Neural cell (in vitro differentiated cells): ENCODE data around the gene ITPR3.
A peak's percentile ranks its signal among the peaks of the same experiment; 100 is the strongest.

Source experiments
- CTCF ChIP-seq: fragments of 450-650 bp; IDR thresholded peaks from 2 replicates; pipeline ENCODE4 v1.5.1; 2014; ENCODE audit warnings: antibody characterized with exemption, mild to moderate bottlenecking, moderate library complexity; ENCODE audit not compliant: poor library complexity, severe bottlenecking
- EZH2 ChIP-seq: fragments of 200-600, 300-800 bp; shearing (Covaris generic), sonication (generic); IDR thresholded peaks from 2 replicates; pipeline ENCODE4 v1.6.1; 2014; ENCODE audit warnings: antibody characterized with exemption, low read length, borderline replicate concordance, mild to moderate bottlenecking; ENCODE audit not compliant: insufficient read depth, poor library complexity, severe bottlenecking
- POLR2AphosphoS5 ChIP-seq: IDR thresholded peaks from 2 replicates; pipeline ENCODE4 v1.6.1; 2012
- RAD21 ChIP-seq: fragments of 450-650 bp; conservative IDR thresholded peaks from 2 replicates; pipeline ENCODE4 v1.6.1; 2014; ENCODE audit warnings: antibody characterized with exemption, mild to moderate bottlenecking, moderate library complexity
- REST ChIP-seq: IDR thresholded peaks from 2 replicates; pipeline ENCODE4 v1.6.1; 2012; ENCODE audit warnings: borderline replicate concordance
- TAF1 ChIP-seq: IDR thresholded peaks from 2 replicates; pipeline ENCODE4 v1.6.1; 2012; ENCODE audit warnings: low read depth

- TF ChIP-seq RAD21 (no peak), REST (no peak), CTCF (no peak), POLR2AphosphoS5 (no peak), EZH2 (peak; percentile 88), TAF1 (no peak)
Measured at GRCh38 chr6:33620158-33620855, 815 bp upstream of the ITPR3 start.
